Prostate gland (tissue), 2 donors: Measurements from ENCODE around the gene CABP2. TPM values are rescaled to one million over a fixed set of nuclear protein-coding genes. Genes with fewer than 3 reads are reported as not detected.

ENCODE experiments used
- DNase-seq: peaks from one replicate; pipeline ENCODE4 v3.0.0-alpha.2; 2019; ENCODE audit warnings: low spot score
- H3K27ac ChIP-seq, 2 donors: fragments of 200-600 bp; sonication (generic); 2 replicates each; pipeline ENCODE4 v1.5.1; 2017 to 2019
- H3K27me3 ChIP-seq: fragments of 200-600 bp; sonication (generic); replicated peaks from 2 replicates; pipeline ENCODE4 v1.5.1; 2019; ENCODE audit not compliant: insufficient read depth
- H3K36me3 ChIP-seq, 2 donors: fragments of 200-600 bp; sonication (generic); 1 replicate in 1 of 2; 2 replicates in 1 of 2; pipeline versions ENCODE4 v1.5.1 to v1.8.1; 2017 to 2019
- H3K4me1 ChIP-seq: fragments of 200-600 bp; sonication (generic); replicated peaks from 2 replicates; pipeline ENCODE4 v1.5.1; 2019
- H3K4me3 ChIP-seq, 2 donors: fragments of 200-600 bp; sonication (generic); 2 replicates each; pipeline ENCODE4 v1.5.1; 2017 to 2019
- H3K9me3 ChIP-seq: fragments of 200-600 bp; sonication (generic); 2 replicates; pipeline ENCODE4 v1.5.1; 2017
- CTCF ChIP-seq, 4 experiments: fragments of 200-600 bp in 2 of 4; fragments of 450-650 bp in 2 of 4; sonication (generic) in 2 of 4; IDR thresholded peaks; 1 replicate in 3 of 4; 2 replicates in 1 of 4; pipeline ENCODE4 v1.5.1; 2016 to 2019; ENCODE audit warnings: antibody characterized with exemption in 4 of 4, mild to moderate bottlenecking in 2 of 4, moderate library complexity in 2 of 4
- POLR2A ChIP-seq: fragments of 450-650 bp; IDR thresholded peaks from one replicate; pipeline ENCODE4 v1.6.1; 2016; ENCODE audit warnings: antibody characterized with exemption, mild to moderate bottlenecking
- POLR2AphosphoS5 ChIP-seq: sonication (generic); formaldehyde crosslinking; IDR thresholded peaks from one replicate; pipeline ENCODE4 v1.6.1; 2017; ENCODE audit warnings: antibody characterized with exemption
- WGBS: methylation state at CpG from one replicate; pipeline ENCODE4 v1.1.5; 2018; 5-methylcytosine and 5-hydroxymethylcytosine counted together
- intact Hi-C: fragments of 100-400 bp; cut with DNase I; formaldehyde crosslinking; loops from one replicate; pipeline ENCODE4 v1.14.2; 2022
- total RNA-seq, 2 donors: library from RNA; depleted of rRNA; stranded (reverse); fragments of >200 nt; gene quantifications; one replicate each; pipeline ENCODE4 v1.1.0, GENCODE V29; 2016

CABP2 gene
- total RNA-seq, 2 donors from 2014 or later: not detected

- intact Hi-C loops: loop anchor here (5.0 to 10.0 kb wide), 2 partner anchors 103 to 150 kb away; partner anchors contain the start of genes POLD4, PPP1CA and TBC1D10C
These were observed 18.2 kb downstream of the CABP2 start, which contains the start of gene PITPNM1 for GRCh38 chr11:67504950-67505581. TSS of gene PITPNM1 (minus strand) at chr11:67505363. CDS start at chr11:67504180, 1,183 bp downstream.

GRCh38 chr11:67504005-67504949 is 19.0 kb downstream of the CABP2 start:
- H3K9me3 ChIP-seq: no peaks in the 10 kb centered on the region
- DNase-seq: no peak
- peak overlapping the region; percentile 97 to 98 for H3K27ac ChIP-seq
- intact Hi-C loops: loop anchor here (10.0 kb wide), 1 partner anchor 149 kb away; the partner anchor contains the start of gene POLD4
- 3% methylated on average over 65 of the region's 101 CpGs for WGBS
- peaks cover 0 to 2% of the 10 kb centered on the region in 2 donors for H3K36me3 ChIP-seq
- peaks cover 9% of the 10 kb centered on the region for H3K4me1 ChIP-seq
- H3K27me3 ChIP-seq: no peaks in the 10 kb centered on the region
- peak overlapping the region; percentile 46 to 48 for H3K4me3 ChIP-seq
- TF ChIP-seq POLR2A (no peak), POLR2AphosphoS5 (no peak), CTCF (IDR thresholded peaks at IDR 0.05) (no peak)

More at GRCh38 chr11:67504950-67505581, 18.2 kb downstream of the CABP2 start, which contains the start of gene PITPNM1:
- TF ChIP-seq POLR2A: peak; percentile 77
- no peak for TF ChIP-seq CTCF (IDR thresholded peaks at IDR 0.05)
- TF ChIP-seq POLR2AphosphoS5: no peak
- no peaks in the 10 kb centered on the region for H3K9me3 ChIP-seq
- peak; percentile 49 for DNase-seq
- H3K27ac ChIP-seq: peak within 1 kb of the TSS; percentile 97 to 98
- 1% methylated on average over 52 of the region's 58 CpGs for WGBS
- peaks cover 9% of the 10 kb centered on the region for H3K4me1 ChIP-seq
- no peaks in the 10 kb centered on the region for H3K27me3 ChIP-seq
- peak within 1 kb of the TSS; percentile 46 to 48 for H3K4me3 ChIP-seq
- H3K36me3 ChIP-seq: peaks cover 0 to 2% of the 10 kb centered on the region in 2 donors

GRCh38 chr11:67503119-67504004 is 19.9 kb downstream of the CABP2 start:
- Histone ChIP-seq H3K27me3 (no peaks in the 10 kb centered on the region), H3K9me3 (no peaks in the 10 kb centered on the region), H3K36me3 (peaks cover 0 to 2% of the 10 kb centered on the region in 2 donors), H3K4me3 (peak overlapping the region; percentile 46 to 48), H3K4me1 (peaks cover 9% of the 10 kb centered on the region), H3K27ac (no peak overlapping the region)
- WGBS: 75% methylated on average over 18 of the region's 19 CpGs
- TF ChIP-seq POLR2A: no peak
- no peak for TF ChIP-seq POLR2AphosphoS5
- no peak for TF ChIP-seq CTCF (IDR thresholded peaks at IDR 0.05)
- no peak for DNase-seq
- intact Hi-C loops: loop anchor here (10.0 kb wide), 1 partner anchor 149 kb away; the partner anchor contains the start of gene POLD4

DNA sequence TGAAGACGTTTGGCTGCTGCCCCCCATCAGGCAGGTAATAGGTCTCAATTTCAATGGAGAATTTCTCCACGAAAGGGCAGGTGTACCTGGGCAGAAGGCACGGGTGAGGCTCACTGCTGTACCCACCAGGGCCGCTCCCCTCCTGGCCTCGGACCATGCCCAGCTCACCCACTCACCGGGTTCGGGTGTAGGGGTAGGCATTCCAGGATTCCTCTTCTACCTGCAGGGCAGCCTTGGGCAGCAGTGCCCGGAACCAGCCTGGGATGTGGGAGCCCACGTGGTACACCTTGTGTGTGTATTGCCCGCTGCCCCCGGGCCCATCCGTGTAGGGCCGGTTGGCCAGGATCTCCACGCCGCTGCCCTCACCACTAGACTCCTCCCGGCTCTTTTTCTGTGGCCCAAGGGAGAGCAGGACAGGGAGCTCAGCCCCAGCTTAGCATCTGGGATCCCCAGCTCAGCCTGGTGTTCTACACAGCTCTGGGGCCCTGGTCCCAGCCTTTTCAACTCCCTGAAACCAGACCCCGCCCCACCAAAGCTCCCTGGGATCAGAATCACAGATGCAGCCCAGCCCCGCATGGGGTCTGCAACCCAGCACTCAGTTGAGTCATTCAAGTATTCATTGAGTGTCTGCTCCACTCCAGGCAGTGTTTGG is 20.8 kb downstream of the CABP2 start:
- Histone ChIP-seq H3K4me3 (no peak overlapping the region), H3K36me3 (peaks cover 0 to 2% of the 10 kb centered on the region in 2 donors), H3K9me3 (no peaks in the 10 kb centered on the region), H3K27me3 (no peaks in the 10 kb centered on the region), H3K4me1 (peaks cover 9% of the 10 kb centered on the region), H3K27ac (no peak overlapping the region)
- intact Hi-C loops: loop anchor here (10.0 kb wide), 1 partner anchor 148 kb away; the partner anchor contains the start of gene POLD4
- 94% methylated on average over 18 of the region's 18 CpGs for WGBS
- no peak for DNase-seq
- TF ChIP-seq POLR2AphosphoS5 (no peak), CTCF (IDR thresholded peaks at IDR 0.05) (no peak), POLR2A (no peak)
